A549 (cell line): ENCODE measurements around the gene AIP. TPM values are rescaled to one million over a fixed set of nuclear protein-coding genes. Genes with fewer than 3 reads are reported as not detected.
"Not testable (repeated sequence)": the region's sequence is repeated elsewhere in the genome, so short reads cannot be mapped to it uniquely, and the experiment has no call there.

Source experiments
- ATAC-seq, 2 experiments: fragments of 200-7000 bp in 1 of 2; fragments of >200 bp in 1 of 2; cut with Nextera tagmentation in 1 of 2; cut with Tn5 transposase in 1 of 2; 3 replicates each; pipeline versions ENCODE4 v1.8.0 to v1.9.1; 2018 to 2020; ENCODE audit warnings: mild to moderate bottlenecking in 1 of 2, moderate library complexity in 1 of 2
- CTCF ChIA-PET: fragments of 300-600 bp; sonication (Branson Sonifier 250); formaldehyde crosslinking; extraction: SDS; loops from one replicate; lab custom pipeline; 2021; ENCODE audit warnings: antibody characterized with exemption, inconsistent platforms; lab: Yijun Ruan, JAX
- POLR2A ChIA-PET: fragments of 350-600 bp; formaldehyde crosslinking; extraction: SDS; loops from one replicate; lab custom pipeline; 2021; ENCODE audit warnings: antibody characterized with exemption, inconsistent platforms; lab: Yijun Ruan, JAX
- DNase-seq, 2 experiments: peaks; one replicate each; pipeline versions ENCODE4 v3.0.0 to v3.0.0-alpha.2; 2011 to 2016; ENCODE audit warnings: low read depth in 1 of 2, low spot score in 1 of 2
- FAIRE-seq: peaks from 2 replicates; lab custom pipeline; 2011; peaks lifted over from hg19 to GRCh38; lab: Jason Lieb, UNC
- H3K27ac ChIP-seq, 2 experiments: fragments of >200 bp; sonication (Bioruptor Twin); formaldehyde crosslinking; 3 replicates each; pipeline ENCODE4 v1.5.1; 2016 to 2017
- H3K4me1 ChIP-seq: fragments of >200 bp; sonication (Bioruptor Twin); formaldehyde crosslinking; 3 replicates; pipeline ENCODE4 v1.6.1; 2016
- H3K4me2 ChIP-seq: fragments of >200 bp; sonication (Bioruptor Twin); formaldehyde crosslinking; 3 replicates; pipeline ENCODE4 v1.6.1; 2016
- H3K4me3 ChIP-seq: fragments of >200 bp; sonication (Bioruptor Twin); formaldehyde crosslinking; 3 replicates; pipeline ENCODE4 v1.5.1; 2016
- H3K9me3 ChIP-seq: fragments of >200 bp; sonication (Bioruptor Twin); formaldehyde crosslinking; 3 replicates; pipeline ENCODE4 v1.6.1; 2016
- BHLHE40 ChIP-seq: IDR thresholded peaks from 2 replicates; pipeline ENCODE4 v1.6.1; 2012; ENCODE audit warnings: low read depth, low read length, inconsistent platforms
- CBX8 ChIP-seq: fragments of 200-600 bp; sonication (generic); IDR thresholded peaks from 2 replicates; pipeline ENCODE4 v1.6.1; 2016
- CHD4 ChIP-seq: fragments of 200-600 bp; sonication (generic); IDR thresholded peaks from 2 replicates; pipeline ENCODE4 v1.6.1; 2016; ENCODE audit warnings: antibody characterized with exemption, mild to moderate bottlenecking, borderline replicate concordance
- EHF ChIP-seq: fragments of 250-450 bp; sonication (Bioruptor Pico); IDR thresholded peaks from 2 replicates; pipeline ENCODE4 v1.5.0; 2020; ENCODE audit warnings: mild to moderate bottlenecking
- FOSL2 ChIP-seq, 2 experiments: fragments of 450-650 bp in 1 of 2; fragments of >200 bp in 1 of 2; sonication (Bioruptor Twin) in 1 of 2; formaldehyde crosslinking; IDR thresholded peaks; 2 replicates each; pipeline versions ENCODE4 v1.5.0 to v1.6.1; 2016 to 2020; ENCODE audit warnings: mild to moderate bottlenecking in 1 of 2, moderate library complexity in 1 of 2
- HOXA7 ChIP-seq: fragments of 250-450 bp; sonication (Bioruptor Pico); IDR thresholded peaks from 2 replicates; pipeline ENCODE4 v1.5.0; 2020; ENCODE audit warnings: mild to moderate bottlenecking, moderate library complexity
- HOXB13 ChIP-seq: fragments of 250-450 bp; sonication (Bioruptor Pico); IDR thresholded peaks from 2 replicates; pipeline ENCODE4 v1.5.0; 2020; ENCODE audit warnings: low read depth, mild to moderate bottlenecking, moderate library complexity
- JUN ChIP-seq, 2 experiments: fragments of >200 bp; sonication (Bioruptor Twin); formaldehyde crosslinking; IDR thresholded peaks; 2 replicates in 1 of 2; 3 replicates in 1 of 2; pipeline ENCODE4 v1.6.1; 2016 to 2017
- KDM1A ChIP-seq: fragments of 200-600 bp; sonication (generic); IDR thresholded peaks from 2 replicates; pipeline ENCODE4 v1.6.1; 2016; ENCODE audit warnings: low read depth, mild to moderate bottlenecking
- MAFK ChIP-seq: fragments of 450-650 bp; IDR thresholded peaks from 2 replicates; pipeline ENCODE4 v1.6.1; 2014; ENCODE audit not compliant: partially characterized antibody
- MYC ChIP-seq: IDR thresholded peaks from 2 replicates; pipeline ENCODE4 v1.6.1; 2012; ENCODE audit warnings: mild to moderate bottlenecking, inconsistent platforms, low read length, improper control_type of control experiment, borderline replicate concordance
- POLR2A ChIP-seq: IDR thresholded peaks from 2 replicates; pipeline ENCODE4 v1.6.1; 2012; ENCODE audit warnings: mild to moderate bottlenecking, low read length
- POLR2AphosphoS2 ChIP-seq: conservative IDR thresholded peaks from 2 replicates; pipeline ENCODE4 v1.6.1; 2012; ENCODE audit warnings: low read length, improper control_type of control experiment, inconsistent platforms
- RAD21 ChIP-seq, 2 experiments: fragments of >200 bp in 1 of 2; sonication (Bioruptor Twin) in 1 of 2; formaldehyde crosslinking in 1 of 2; IDR thresholded peaks in 1 of 2; conservative IDR thresholded peaks in 1 of 2; 2 replicates in 1 of 2; 3 replicates in 1 of 2; pipeline ENCODE4 v1.6.1; 2012 to 2018; ENCODE audit warnings: inconsistent platforms in 1 of 2
- SMC3 ChIP-seq: fragments of >200 bp; sonication (Bioruptor Twin); formaldehyde crosslinking; IDR thresholded peaks from 3 replicates; pipeline ENCODE4 v1.6.1; 2018; ENCODE audit warnings: inconsistent platforms
- ZSCAN20 ChIP-seq: fragments of 250-450 bp; sonication (Bioruptor Pico); IDR thresholded peaks from 2 replicates; pipeline ENCODE4 v1.8.0; 2022; ENCODE audit warnings: mild to moderate bottlenecking, moderate library complexity
- WGBS: methylation state at CpG from one replicate; pipeline ENCODE4 v1.1.6; 2017; ENCODE audit errors: missing lambda C conversion rate; 5-methylcytosine and 5-hydroxymethylcytosine counted together
- polyA plus RNA-seq, 4 experiments: library from polyadenylated mRNA; depleted of rRNA in 3 of 4; stranded (reverse); fragments of >200 nt; fragmentation: RNase III in 1 of 4; extraction: RNeasy Plus Mini Kit Qiagen cat#74134 plus additional on column Dnase treatment in 1 of 4; gene quantifications; 2 replicates in 3 of 4; 3 replicates in 1 of 4; pipeline ENCODE4 v1.2.3, GENCODE V29; 2011 to 2017
- TF ChIP-seq, protein P1 (sequence below): fragments of >200 bp; sonication (Bioruptor Twin); formaldehyde crosslinking; IDR thresholded peaks from 3 replicates; pipeline ENCODE4 v1.6.1; 2016
- TF ChIP-seq, protein P2 (sequence below): IDR thresholded peaks from 2 replicates; pipeline ENCODE4 v1.6.1; 2012

The AIP gene
- polyA plus RNA-seq, 2 of the 4 experiments (the other 2 are of a cell fraction), result 50.8 to 68.8 TPM

GRCh38 chr11:67465189-67465510 lies 17.7 kb upstream of the AIP start:
- FAIRE-seq (no peak), DNase-seq (peak in 1 of 2 experiments; percentile 65), ATAC-seq (peak in 1 of 2 experiments; percentile 4; a peak in 3 of 6 replicates)
- WGBS, result 17% methylated on average over 3 of the region's 3 CpGs
- Histone ChIP-seq H3K9me3 (no peaks in the 10 kb centered on the region), H3K4me3 (peak overlapping the region; percentile 73), H3K27ac (peak overlapping the region; percentile 95 to 99), H3K4me2 (peak overlapping the region; percentile 88), H3K4me1 (peaks cover 38% of the 10 kb centered on the region)
- TF ChIP-seq HOXA7 (CRISPR knock-in tag) (no peak), FOSL2 (IDR thresholded peaks at IDR 0.05) (no peak), FOSL2 (CRISPR knock-in tag; IDR thresholded peaks at IDR 0.05) (peak; percentile 20; the same call in 1 of the 2 replicates)
- ChIA-PET POLR2A (interaction anchor here (0.9 to 1.7 kb wide), 4 partner anchors 11 to 64 kb away, joined by 3 to 5 read pairs (median 4); partner anchors contain the start of gene PPP1CA), CTCF (interaction anchor here (0.8 to 1.8 kb wide), 4 partner anchors 24 to 120 kb away, joined by 3 to 4 read pairs (median 4); partner anchors contain the start of gene PPP1CA)

GRCh38 chr11:67465530-67465929 lies 17.3 kb upstream of the AIP start:
- CTCF ChIA-PET, result interaction anchor here (0.8 to 1.8 kb wide), 4 partner anchors 24 to 120 kb away, joined by 3 to 4 read pairs (median 4); partner anchors contain the start of gene PPP1CA
- H3K9me3 ChIP-seq; ATAC-seq; FAIRE-seq; TF ChIP-seq FOSL2 (IDR thresholded peaks at IDR 0.05): not testable (repeated sequence)
- TF ChIP-seq FOSL2 (CRISPR knock-in tag; IDR thresholded peaks at IDR 0.05), result peak; percentile 44
- POLR2A ChIA-PET, result interaction anchor here (0.9 to 1.7 kb wide), 4 partner anchors 11 to 64 kb away, joined by 3 to 5 read pairs (median 4); partner anchors contain the start of gene PPP1CA
- Histone ChIP-seq H3K4me1 (peaks cover 38% of the 10 kb centered on the region), H3K4me2 (peak overlapping the region; percentile 88), H3K4me3 (peak overlapping the region; percentile 73), H3K27ac (peak overlapping the region; percentile 95 to 99)
- 66% methylated on average over 2 of the region's 2 CpGs for WGBS
- DNase-seq, result peak in 1 of 2 experiments; percentile 50

DNA sequence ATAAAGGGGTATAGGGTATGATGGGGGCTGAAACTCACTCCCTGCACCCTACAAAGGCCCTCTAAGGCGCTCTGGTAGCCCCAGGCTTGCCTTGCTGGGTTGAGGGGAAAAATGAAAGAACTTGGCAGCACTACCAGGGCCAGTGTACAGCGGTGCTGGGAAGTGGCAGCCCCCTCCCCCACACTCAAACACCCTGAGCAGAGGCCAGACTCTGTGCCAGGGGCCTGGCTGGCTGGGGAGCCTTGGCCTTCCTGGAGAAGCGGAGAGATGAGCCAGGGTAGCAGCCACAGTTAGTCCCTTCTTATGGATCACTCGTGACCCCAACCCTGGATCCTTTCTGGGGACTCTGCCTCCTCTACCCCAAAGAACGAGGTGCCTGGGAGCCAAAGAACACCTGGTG lies 16.5 kb upstream of the AIP start:
- no peaks in the 10 kb centered on the region for H3K9me3 ChIP-seq
- H3K27ac ChIP-seq, result peak overlapping the region in 1 of 2 experiments; percentile 99; a peak in 3 of 6 replicates
- H3K4me3 ChIP-seq, result no peak overlapping the region
- ChIA-PET CTCF (interaction anchor here (1.8 to 5.4 kb wide), 3 partner anchors 14 to 121 kb away, joined by 4 to 22 read pairs (median 10); no protein-coding TSS in a partner anchor), POLR2A (interaction anchor here (1.2 to 1.6 kb wide), 3 partner anchors 17 to 39 kb away, joined by 3 to 4 read pairs (median 3); partner anchors contain the start of gene AIP)
- peaks cover 38% of the 10 kb centered on the region for H3K4me1 ChIP-seq
- H3K4me2 ChIP-seq, result no peak overlapping the region
- WGBS, result 90% methylated on average over 5 of the region's 5 CpGs
- no peak for TF ChIP-seq CBX8
- no peak for TF ChIP-seq MAFK
- TF ChIP-seq KDM1A, result no peak
- TF ChIP-seq MYC, result no peak
- ATAC-seq, result no peak
- no peak for DNase-seq
- FAIRE-seq, result no peak

GRCh38 chr11:67466962-67467771 lies 15.7 kb upstream of the AIP start:
- WGBS, result 86% methylated on average over 11 of the region's 11 CpGs
- POLR2A ChIA-PET, result interaction anchor here (0.5 to 1.2 kb wide), 4 partner anchors 14 to 116 kb away, joined by 3 to 5 read pairs (median 3); partner anchors contain the start of genes AIP, GSTP1 and PPP1CA

More at GRCh38 chr11:67466962-67467771, 15.7 kb upstream of the AIP start:
- no peak for ATAC-seq
- H3K27ac ChIP-seq, result peak overlapping the region in 1 of 2 experiments; percentile 99; a peak in 3 of 6 replicates
- FAIRE-seq, result no peak
- no peaks in the 10 kb centered on the region for H3K9me3 ChIP-seq
- no peak overlapping the region for H3K4me3 ChIP-seq
- no peak for DNase-seq
- CTCF ChIA-PET, result interaction anchor here (0.5 to 5.4 kb wide), 9 partner anchors 9 to 868 kb away, joined by 3 to 22 read pairs (median 10); partner anchors contain the start of gene PPP1CA
- 0 out of 5 replicates have a peak, but pooled peaks of 1 of the 2 experiments have one; percentile 24 for TF ChIP-seq JUN (IDR thresholded peaks at IDR 0.05)
- TF ChIP-seq POLR2AphosphoS2, result no peak
- no peak for TF ChIP-seq BHLHE40
- TF ChIP-seq, protein P1, sequence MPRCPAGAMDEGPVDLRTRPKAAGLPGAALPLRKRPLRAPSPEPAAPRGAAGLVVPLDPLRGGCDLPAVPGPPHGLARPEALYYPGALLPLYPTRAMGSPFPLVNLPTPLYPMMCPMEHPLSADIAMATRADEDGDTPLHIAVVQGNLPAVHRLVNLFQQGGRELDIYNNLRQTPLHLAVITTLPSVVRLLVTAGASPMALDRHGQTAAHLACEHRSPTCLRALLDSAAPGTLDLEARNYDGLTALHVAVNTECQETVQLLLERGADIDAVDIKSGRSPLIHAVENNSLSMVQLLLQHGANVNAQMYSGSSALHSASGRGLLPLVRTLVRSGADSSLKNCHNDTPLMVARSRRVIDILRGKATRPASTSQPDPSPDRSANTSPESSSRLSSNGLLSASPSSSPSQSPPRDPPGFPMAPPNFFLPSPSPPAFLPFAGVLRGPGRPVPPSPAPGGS, result no peak
- no peak for TF ChIP-seq HOXB13 (CRISPR knock-in tag)
- TF ChIP-seq, protein P2, sequence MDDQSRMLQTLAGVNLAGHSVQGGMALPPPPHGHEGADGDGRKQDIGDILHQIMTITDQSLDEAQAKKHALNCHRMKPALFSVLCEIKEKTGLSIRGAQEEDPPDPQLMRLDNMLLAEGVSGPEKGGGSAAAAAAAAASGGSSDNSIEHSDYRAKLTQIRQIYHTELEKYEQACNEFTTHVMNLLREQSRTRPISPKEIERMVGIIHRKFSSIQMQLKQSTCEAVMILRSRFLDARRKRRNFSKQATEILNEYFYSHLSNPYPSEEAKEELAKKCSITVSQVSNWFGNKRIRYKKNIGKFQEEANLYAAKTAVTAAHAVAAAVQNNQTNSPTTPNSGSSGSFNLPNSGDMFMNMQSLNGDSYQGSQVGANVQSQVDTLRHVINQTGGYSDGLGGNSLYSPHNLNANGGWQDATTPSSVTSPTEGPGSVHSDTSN, result no peak
- no peak for TF ChIP-seq SMC3
- no peak for TF ChIP-seq ZSCAN20 (CRISPR knock-in tag)
- TF ChIP-seq RAD21 (conservative IDR thresholded peaks at IDR 0.05 in 1 of 2, IDR thresholded peaks at IDR 0.05 in 1 of 2), result no peak
- 0 out of 2 replicates have a peak, but pooled peaks have one; percentile 21 for TF ChIP-seq CHD4
- TF ChIP-seq EHF (CRISPR knock-in tag), result no peak
- peak; percentile 15 for TF ChIP-seq POLR2A
- peak; percentile 55; the same call in 1 of the 2 replicates for TF ChIP-seq KDM1A
- H3K4me2 ChIP-seq, result peak overlapping the region; percentile 82; the same call in 2 of the 3 replicates
- H3K4me1 ChIP-seq, result peaks cover 38% of the 10 kb centered on the region
